GM08714 (cell line): ENCODE measurements around the gene TPSD1.
"Not testable (repeated sequence)": the region's sequence is repeated elsewhere in the genome, so short reads cannot be mapped to it uniquely, and the experiment has no call there.

ENCODE experiments used
- H3K4me3 ChIP-seq: fragments of 200-500 bp; sonication (Bioruptor generic); 2 replicates; pipeline ENCODE4 v1.5.1; 2014; ENCODE audit warnings: mild to moderate bottlenecking, low read length, inconsistent platforms
- ZNF274 ChIP-seq: IDR thresholded peaks from 2 replicates; pipeline ENCODE4 v1.6.1; 2012; ENCODE audit warnings: mild to moderate bottlenecking, low read depth, low read length

The TPSD1 gene

GRCh38 chr16:1293921-1294656, 38.2 kb downstream of the TPSD1 start:
- no peak for TF ChIP-seq ZNF274
- H3K4me3 ChIP-seq: no peak overlapping the region

DNA sequence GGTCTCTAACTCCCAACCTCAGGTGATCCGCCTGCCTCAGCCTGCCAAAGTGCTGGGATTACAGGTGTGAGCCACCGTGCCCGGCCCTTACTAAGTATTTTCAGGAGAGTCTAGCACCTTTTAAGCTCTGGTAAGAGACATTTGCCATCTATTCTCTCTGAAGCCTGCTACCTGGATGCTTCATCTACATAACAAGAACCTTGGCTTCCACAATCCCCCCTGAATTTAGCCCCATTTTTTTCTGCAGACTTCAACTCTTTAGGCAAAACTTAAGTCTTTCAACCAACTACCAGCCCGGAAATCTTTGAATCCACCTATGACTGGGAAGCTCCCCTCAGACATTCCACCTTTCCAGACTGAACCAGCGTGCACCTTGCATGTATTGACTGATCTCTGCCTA, 39.6 kb downstream of the TPSD1 start:
- TF ChIP-seq ZNF274: no peak
- no peak overlapping the region for H3K4me3 ChIP-seq

DNA sequence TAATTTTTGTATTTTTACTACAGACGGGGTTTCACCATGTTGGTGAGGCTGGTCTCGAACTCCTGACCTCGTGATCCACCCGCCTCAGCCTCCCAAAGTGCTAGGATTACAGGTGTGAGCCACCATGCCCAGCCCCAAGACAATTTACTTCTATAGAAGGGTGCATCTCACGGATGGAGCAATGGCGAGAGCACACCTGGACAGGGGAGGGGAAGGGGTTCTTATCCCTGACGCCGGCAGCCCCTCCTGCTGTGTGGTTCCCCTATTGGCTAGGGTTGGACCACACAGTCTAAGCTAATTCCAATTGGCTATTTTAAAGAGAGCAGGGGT, 40.8 kb downstream of the TPSD1 start:
- H3K4me3 ChIP-seq: not testable (repeated sequence)

DNA sequence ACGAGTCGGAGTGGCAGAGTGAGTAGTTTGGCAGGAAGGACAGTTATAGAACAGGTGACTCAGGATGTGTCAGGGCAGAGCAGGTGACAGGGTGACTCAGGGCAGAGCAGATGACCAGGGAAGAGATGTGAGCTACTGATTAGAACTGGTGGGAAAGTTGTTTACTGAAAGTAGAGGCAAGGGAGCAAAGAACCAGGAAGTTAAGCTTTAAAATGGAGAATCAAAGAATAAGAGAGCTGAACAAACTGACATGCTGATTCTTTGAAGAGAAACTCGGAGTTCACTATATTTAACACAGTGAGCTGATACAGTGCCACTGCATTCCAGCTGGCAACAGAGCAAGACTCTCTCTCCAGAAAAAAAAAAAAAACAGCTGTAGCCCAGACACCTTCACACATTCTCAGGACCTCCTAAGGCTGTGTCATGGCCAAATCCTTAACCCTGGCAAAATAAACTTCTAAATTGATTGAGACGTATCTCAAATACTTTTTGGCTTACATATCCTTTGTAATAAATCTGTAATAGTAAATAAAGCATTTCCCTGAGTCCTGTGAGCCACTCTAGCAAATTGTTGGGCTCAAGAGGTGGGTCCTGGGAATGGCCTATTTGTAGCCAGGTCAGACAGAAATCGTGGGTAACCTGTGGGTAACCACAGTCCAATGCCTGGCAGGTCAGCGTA, 41.3 kb downstream of the TPSD1 start:
- no peak for TF ChIP-seq ZNF274
- H3K4me3 ChIP-seq: no peak overlapping the region

DNA sequence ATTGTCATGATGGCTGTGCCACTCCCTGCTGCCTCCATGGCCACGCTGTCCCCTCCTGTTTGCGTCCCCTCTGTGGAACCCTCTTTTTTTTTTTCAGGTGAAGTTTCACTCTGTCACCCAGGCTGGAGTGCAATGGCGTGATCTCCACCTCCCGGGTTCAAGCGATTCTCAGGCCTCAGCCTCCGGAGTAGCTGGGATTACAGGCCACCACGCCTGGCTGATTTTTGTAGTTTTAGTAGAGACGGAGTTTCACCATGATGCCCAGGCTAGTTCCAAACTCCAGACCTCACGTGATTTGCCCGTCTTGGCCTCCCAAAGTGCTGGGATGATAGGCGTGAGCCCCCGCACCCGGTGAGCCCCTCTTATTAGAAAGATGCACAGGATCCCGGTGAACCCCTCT, 42.5 kb downstream of the TPSD1 start:
- TF ChIP-seq ZNF274: no peak
- H3K4me3 ChIP-seq: no peak overlapping the region

- H3K4me3 ChIP-seq: no peak overlapping the region
- no peak for TF ChIP-seq ZNF274
These were observed 43.4 kb downstream of the TPSD1 start for GRCh38 chr16:1299012-1299867.

DNA sequence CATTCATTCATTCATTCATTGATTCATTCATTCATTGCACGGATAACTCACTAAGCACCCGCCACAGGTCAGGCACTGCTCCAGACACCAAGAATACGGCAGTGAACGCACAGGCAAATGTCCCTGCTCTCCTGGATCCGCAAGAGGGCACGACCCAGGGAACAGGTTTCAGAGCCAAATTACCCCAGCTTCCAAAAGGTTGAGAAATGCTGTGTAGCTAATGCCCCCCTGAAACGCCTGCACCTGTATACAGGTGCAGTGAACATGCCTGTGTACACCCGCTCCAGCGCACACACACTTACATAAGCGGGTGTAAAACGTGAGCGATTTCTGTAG, 44.0 kb downstream of the TPSD1 start:
- no peak overlapping the region for H3K4me3 ChIP-seq
- no peak for TF ChIP-seq ZNF274

GRCh38 chr16:1300664-1301476, 45.0 kb downstream of the TPSD1 start:
- no peak overlapping the region for H3K4me3 ChIP-seq
- no peak for TF ChIP-seq ZNF274

DNA sequence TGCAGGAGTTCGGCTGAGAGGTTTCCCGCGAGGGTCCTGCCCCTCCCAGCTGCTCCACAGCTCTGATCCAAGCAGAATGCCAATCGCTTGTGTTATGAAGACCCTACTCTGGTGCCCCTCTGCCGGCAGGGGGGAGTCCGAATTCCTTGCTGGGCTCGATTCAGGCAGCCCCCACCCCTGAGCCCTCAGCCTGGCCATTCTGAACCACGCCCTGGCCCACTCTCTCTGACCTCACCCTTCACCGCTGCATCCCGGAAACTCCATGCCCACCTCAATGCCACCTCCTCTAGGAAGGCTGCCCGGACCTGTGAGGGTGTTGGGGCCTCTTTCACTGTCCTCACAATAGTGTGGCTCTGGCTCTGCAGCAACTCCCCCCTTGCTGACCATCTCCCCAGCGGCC, 45.7 kb downstream of the TPSD1 start:
- H3K4me3 ChIP-seq: no peak overlapping the region
- TF ChIP-seq ZNF274: no peak

DNA sequence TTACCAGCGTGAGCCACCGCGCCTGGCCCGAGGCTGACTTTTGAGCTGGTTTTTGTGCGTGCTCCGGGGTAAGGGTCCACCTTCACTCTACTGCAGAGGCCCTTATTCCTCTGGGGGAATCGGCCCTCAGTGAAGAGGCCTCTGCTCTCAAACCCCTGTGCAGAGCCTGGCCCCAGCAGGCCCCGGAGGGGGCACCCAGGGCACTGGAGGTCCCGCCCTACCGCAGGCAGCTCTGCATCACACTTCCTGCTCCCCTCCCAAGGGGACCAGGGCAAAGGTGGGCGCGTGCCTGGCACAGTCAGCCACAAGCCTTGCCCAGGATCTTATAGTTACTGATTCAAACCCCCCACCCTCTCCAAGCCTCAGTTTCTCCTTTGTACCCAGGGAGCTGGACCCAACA, 50.0 kb downstream of the TPSD1 start:
- no peak overlapping the region for H3K4me3 ChIP-seq
- TF ChIP-seq ZNF274: no peak

GRCh38 chr16:1306334-1306733, 50.5 kb downstream of the TPSD1 start:
- H3K4me3 ChIP-seq: no peak overlapping the region
- TF ChIP-seq ZNF274: no peak

DNA sequence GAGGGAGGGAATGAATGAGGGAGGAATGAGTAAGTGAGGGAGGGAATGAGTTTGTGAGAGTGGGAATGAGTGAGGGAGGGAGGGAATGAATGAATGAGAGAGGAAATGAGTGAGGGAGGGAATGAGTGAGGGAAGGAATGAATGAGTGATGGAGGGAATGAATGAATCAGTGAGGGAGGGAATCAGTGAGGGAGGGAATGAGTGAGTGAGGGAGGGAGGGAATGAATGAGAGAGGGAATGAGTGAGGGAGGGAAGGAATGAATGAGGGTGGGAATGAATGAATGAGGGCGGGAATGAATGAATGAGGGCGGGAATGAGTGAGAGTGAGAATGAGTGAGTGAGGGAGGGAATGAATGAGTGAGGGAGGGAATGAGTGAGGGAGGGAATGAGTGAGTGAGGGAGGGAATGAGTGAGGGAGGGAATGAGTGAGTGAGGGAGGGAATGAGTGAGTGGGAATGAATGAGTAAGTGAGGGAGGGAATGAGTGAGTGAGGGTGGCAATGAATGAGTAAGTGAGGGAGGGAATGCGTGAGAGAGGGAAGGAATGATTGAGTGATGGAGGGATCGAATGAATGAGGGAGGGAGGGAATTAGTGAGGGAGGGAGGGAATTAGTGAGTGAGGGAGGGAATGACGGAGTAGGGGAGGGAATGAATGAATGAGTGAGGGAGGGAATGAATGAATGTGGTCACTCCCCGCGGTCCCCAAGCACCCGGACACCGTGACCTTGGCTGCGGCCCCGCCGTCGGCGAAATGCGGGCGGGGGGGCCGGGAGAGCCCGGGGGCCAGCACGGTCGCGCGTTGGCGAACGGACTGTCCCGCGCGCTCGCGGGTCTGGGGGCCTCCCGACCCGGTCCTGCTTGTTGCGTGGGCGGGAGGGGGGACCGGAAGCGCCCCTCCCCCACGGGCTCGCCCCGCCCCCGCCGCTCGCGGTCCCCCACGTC, 52.4 kb downstream of the TPSD1 start:
- peak overlapping the region; percentile 76; the same call in 1 of the 2 replicates for H3K4me3 ChIP-seq
- no peak for TF ChIP-seq ZNF274
